GM23338 (cell line): ENCODE data around the gene ZCCHC17.

Experiments
- TF ChIP-seq, protein P1 (sequence below), 2 experiments: fragments of 200-600 bp in 1 of 2; sonication (generic) in 1 of 2; conservative IDR thresholded peaks; 2 replicates each; pipeline versions ENCODE4 v1.5.1 to v1.6.1; 2016 to 2017; ENCODE audit warnings: antibody characterized with exemption in 2 of 2, low read depth in 2 of 2, mild to moderate bottlenecking in 2 of 2, moderate library complexity in 1 of 2
- TF ChIP-seq, protein P2 (sequence below): IDR thresholded peaks from one replicate; pipeline ENCODE4 v1.6.1; 2018; ENCODE audit warnings: antibody characterized with exemption; ENCODE audit not compliant: unreplicated experiment

DNA sequence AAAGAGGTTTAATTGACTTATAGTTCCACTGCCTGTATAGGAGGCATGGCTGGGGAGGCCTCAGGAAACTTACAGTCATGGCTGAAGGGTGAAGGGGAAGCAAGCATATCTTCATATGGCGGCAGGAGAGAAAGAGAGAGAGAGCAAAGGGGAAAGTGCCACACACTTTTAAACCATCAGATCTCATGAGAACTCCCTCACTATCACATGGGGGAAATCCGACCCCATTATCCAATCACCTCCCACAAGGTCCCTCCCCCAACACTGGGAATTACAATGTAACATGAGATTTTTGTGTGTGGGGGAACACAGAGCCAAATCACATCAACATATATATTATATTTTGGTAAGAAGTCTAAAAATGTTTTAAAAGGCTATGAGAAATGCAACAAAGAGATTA is 48.8 kb downstream of the ZCCHC17 start:
- TF ChIP-seq, protein P1, sequence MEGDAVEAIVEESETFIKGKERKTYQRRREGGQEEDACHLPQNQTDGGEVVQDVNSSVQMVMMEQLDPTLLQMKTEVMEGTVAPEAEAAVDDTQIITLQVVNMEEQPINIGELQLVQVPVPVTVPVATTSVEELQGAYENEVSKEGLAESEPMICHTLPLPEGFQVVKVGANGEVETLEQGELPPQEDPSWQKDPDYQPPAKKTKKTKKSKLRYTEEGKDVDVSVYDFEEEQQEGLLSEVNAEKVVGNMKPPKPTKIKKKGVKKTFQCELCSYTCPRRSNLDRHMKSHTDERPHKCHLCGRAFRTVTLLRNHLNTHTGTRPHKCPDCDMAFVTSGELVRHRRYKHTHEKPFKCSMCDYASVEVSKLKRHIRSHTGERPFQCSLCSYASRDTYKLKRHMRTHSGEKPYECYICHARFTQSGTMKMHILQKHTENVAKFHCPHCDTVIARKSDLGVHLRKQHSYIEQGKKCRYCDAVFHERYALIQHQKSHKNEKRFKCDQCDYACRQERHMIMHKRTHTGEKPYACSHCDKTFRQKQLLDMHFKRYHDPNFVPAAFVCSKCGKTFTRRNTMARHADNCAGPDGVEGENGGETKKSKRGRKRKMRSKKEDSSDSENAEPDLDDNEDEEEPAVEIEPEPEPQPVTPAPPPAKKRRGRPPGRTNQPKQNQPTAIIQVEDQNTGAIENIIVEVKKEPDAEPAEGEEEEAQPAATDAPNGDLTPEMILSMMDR (conservative IDR thresholded peaks at IDR 0.05; ENCODE audit: low read depth in 2 of 2): no peak
- TF ChIP-seq, protein P2, sequence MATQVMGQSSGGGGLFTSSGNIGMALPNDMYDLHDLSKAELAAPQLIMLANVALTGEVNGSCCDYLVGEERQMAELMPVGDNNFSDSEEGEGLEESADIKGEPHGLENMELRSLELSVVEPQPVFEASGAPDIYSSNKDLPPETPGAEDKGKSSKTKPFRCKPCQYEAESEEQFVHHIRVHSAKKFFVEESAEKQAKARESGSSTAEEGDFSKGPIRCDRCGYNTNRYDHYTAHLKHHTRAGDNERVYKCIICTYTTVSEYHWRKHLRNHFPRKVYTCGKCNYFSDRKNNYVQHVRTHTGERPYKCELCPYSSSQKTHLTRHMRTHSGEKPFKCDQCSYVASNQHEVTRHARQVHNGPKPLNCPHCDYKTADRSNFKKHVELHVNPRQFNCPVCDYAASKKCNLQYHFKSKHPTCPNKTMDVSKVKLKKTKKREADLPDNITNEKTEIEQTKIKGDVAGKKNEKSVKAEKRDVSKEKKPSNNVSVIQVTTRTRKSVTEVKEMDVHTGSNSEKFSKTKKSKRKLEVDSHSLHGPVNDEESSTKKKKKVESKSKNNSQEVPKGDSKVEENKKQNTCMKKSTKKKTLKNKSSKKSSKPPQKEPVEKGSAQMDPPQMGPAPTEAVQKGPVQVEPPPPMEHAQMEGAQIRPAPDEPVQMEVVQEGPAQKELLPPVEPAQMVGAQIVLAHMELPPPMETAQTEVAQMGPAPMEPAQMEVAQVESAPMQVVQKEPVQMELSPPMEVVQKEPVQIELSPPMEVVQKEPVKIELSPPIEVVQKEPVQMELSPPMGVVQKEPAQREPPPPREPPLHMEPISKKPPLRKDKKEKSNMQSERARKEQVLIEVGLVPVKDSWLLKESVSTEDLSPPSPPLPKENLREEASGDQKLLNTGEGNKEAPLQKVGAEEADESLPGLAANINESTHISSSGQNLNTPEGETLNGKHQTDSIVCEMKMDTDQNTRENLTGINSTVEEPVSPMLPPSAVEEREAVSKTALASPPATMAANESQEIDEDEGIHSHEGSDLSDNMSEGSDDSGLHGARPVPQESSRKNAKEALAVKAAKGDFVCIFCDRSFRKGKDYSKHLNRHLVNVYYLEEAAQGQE: no peak
